GM12892 (cell line): Measurements from ENCODE around the gene TRIM56.

ENCODE experiments used
- POLR2A ChIP-seq: IDR thresholded peaks from 2 replicates; pipeline ENCODE4 v1.6.1; 2011; ENCODE audit warnings: low read depth, low read length, control low read depth
- POLR2AphosphoS5 ChIP-seq: IDR thresholded peaks from 2 replicates; pipeline ENCODE4 v1.6.1; 2011; ENCODE audit warnings: low read depth, low read length, control low read depth
- TAF1 ChIP-seq: IDR thresholded peaks from 2 replicates; pipeline ENCODE4 v1.6.1; 2011; ENCODE audit warnings: low read depth, mild to moderate bottlenecking, control low read depth, low read length, borderline replicate concordance

GRCh38 chr7:101059620-101059942 lies 25.7 kb upstream of the TRIM56 start:
- TF ChIP-seq POLR2A (no peak), POLR2AphosphoS5 (no peak), TAF1 (no peak)
